HL-60 (cell line): ENCODE data around the gene CSNK2B.
A peak's percentile ranks its signal among the peaks of the same experiment; 100 is the strongest.

Experiments
- DNase-seq, 2 experiments: peaks; one replicate each; pipeline ENCODE4 v3.0.0-alpha.2; 2010 to 2020; ENCODE audit warnings: low read depth in 1 of 2, low spot score in 1 of 2
- H3K27ac ChIP-seq: fragments of 250-450 bp; sonication (Bioruptor Pico); replicated peaks from 2 replicates; pipeline ENCODE4 v1.5.1; 2020; ENCODE audit warnings: mild to moderate bottlenecking, moderate library complexity
- H3K27me3 ChIP-seq: fragments of 250-450 bp; sonication (Bioruptor Pico); 2 replicates; pipeline ENCODE4 v1.5.1; 2021; ENCODE audit warnings: mild to moderate bottlenecking, moderate library complexity; ENCODE audit not compliant: insufficient read depth, poor library complexity, severe bottlenecking
- H3K4me3 ChIP-seq: replicated peaks from 2 replicates; pipeline ENCODE4 v1.5.1; 2011; ENCODE audit warnings: mild to moderate bottlenecking, control low read depth, low read length; ENCODE audit not compliant: insufficient read depth
- GABPA ChIP-seq: IDR thresholded peaks from 2 replicates; pipeline ENCODE4 v1.6.1; 2012; ENCODE audit warnings: low read depth
- POLR2AphosphoS5 ChIP-seq: IDR thresholded peaks from 2 replicates; pipeline ENCODE4 v1.6.1; 2012; ENCODE audit warnings: low read depth
- REST ChIP-seq: IDR thresholded peaks from 2 replicates; pipeline ENCODE4 v1.6.1; 2012; ENCODE audit warnings: low read depth; ENCODE audit not compliant: insufficient replicate concordance
- SPI1 ChIP-seq: IDR thresholded peaks from 2 replicates; pipeline ENCODE4 v1.6.1; 2012; ENCODE audit warnings: low read depth, mild to moderate bottlenecking, borderline replicate concordance
- TF ChIP-seq, protein P1 (sequence below): IDR thresholded peaks from one replicate; pipeline ENCODE4 v1.5.1; 2011; ENCODE audit warnings: low read length, control low read depth, inconsistent platforms; ENCODE audit not compliant: insufficient read depth

Gene CSNK2B

GRCh38 chr6:31652925-31653724 is 12.8 kb upstream of the CSNK2B start:
- Histone ChIP-seq H3K27me3 (no peaks in the 10 kb centered on the region), H3K4me3 (peak overlapping the region; percentile 59), H3K27ac (peak overlapping the region; percentile 98)
- DNase-seq = peak; percentile 91 to 93
- no peak; the same call in 1 of the 2 replicates for TF ChIP-seq POLR2AphosphoS5
- no peak for TF ChIP-seq REST
- TF ChIP-seq GABPA = no peak
- TF ChIP-seq, protein P1, sequence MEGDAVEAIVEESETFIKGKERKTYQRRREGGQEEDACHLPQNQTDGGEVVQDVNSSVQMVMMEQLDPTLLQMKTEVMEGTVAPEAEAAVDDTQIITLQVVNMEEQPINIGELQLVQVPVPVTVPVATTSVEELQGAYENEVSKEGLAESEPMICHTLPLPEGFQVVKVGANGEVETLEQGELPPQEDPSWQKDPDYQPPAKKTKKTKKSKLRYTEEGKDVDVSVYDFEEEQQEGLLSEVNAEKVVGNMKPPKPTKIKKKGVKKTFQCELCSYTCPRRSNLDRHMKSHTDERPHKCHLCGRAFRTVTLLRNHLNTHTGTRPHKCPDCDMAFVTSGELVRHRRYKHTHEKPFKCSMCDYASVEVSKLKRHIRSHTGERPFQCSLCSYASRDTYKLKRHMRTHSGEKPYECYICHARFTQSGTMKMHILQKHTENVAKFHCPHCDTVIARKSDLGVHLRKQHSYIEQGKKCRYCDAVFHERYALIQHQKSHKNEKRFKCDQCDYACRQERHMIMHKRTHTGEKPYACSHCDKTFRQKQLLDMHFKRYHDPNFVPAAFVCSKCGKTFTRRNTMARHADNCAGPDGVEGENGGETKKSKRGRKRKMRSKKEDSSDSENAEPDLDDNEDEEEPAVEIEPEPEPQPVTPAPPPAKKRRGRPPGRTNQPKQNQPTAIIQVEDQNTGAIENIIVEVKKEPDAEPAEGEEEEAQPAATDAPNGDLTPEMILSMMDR = no peak
- TF ChIP-seq SPI1 = no peak

GRCh38 chr6:31654574-31655348 is 11.1 kb upstream of the CSNK2B start:
- H3K27me3 ChIP-seq = no peaks in the 10 kb centered on the region
- no peak overlapping the region for H3K27ac ChIP-seq
- no peak overlapping the region for H3K4me3 ChIP-seq
- TF ChIP-seq POLR2AphosphoS5 = no peak
- TF ChIP-seq, protein P1 = no peak
- no peak for TF ChIP-seq SPI1
- TF ChIP-seq GABPA = no peak
- no peak for TF ChIP-seq REST
- no peak for DNase-seq

DNA sequence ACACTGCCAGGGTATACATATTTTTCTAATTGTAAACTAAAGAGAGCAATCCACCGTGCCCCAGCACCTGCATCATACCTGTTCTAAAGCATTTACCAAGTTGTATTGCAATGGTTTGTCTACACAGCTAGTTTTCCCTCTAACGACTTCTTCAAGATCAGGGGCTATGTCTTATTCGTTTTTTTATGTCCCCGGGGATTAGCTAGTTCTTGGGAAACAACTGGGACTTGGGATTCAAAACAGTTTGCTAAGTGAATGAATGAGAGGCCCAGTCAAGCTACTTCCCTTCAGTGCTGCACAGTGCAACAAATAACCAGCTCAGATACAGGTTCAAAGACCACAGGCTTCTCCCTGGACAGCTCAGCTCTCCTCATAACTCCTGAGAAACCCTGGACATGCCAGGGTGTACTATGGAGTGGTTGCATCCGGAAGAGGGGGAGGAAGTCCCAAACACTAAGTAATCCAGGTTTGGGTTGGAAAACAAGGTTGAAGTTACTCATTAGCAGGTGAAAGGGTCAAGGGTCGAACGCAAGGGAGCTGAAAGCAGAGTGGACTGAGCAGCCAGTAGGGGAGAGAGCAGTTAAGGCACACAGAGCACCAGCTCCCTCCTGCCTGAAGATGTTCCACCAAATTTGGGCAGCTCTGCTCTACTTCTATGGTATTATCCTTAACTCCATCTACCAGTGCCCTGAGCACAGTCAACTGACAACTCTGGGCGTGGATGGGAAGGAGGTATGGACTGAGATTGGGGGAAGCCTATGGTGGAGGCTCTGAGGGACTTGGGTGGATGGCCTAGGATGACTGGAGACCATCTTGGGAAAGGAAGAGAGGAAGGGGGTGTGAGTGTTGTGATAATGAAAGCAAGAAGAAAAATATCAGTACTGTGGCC is 10.3 kb upstream of the CSNK2B start, which contains the start of gene APOM:
APOM (plus strand) TSS at position 546 of the 889 bp plus-strand sequence; CDS start at position 619, 73 bp downstream.
- Histone ChIP-seq H3K27ac (no peak within 1 kb of the TSS), H3K4me3 (no peak within 1 kb of the TSS), H3K27me3 (no peaks in the 10 kb centered on the region)
- no peak for TF ChIP-seq REST
- TF ChIP-seq, protein P1 = no peak
- no peak for TF ChIP-seq SPI1
- no peak for TF ChIP-seq POLR2AphosphoS5
- TF ChIP-seq GABPA = no peak
- no peak for DNase-seq
